Kidney epithelial cell (primary cell): ENCODE measurements around the gene TNS2. TPM values are rescaled to one million over a fixed set of nuclear protein-coding genes. Genes with fewer than 3 reads are reported as not detected.

ENCODE experiments used
- DNase-seq: peaks from one replicate; pipeline ENCODE4 v3.0.0-alpha.2; 2010; ENCODE audit warnings: low read depth
- H3K27me3 ChIP-seq: 2 replicates; pipeline ENCODE4 v1.6.0; 2011; ENCODE audit warnings: low read length; ENCODE audit not compliant: control insufficient read depth, insufficient read depth
- H3K36me3 ChIP-seq: 2 replicates; pipeline ENCODE4 v1.5.1; 2011; ENCODE audit warnings: low read length; ENCODE audit not compliant: control insufficient read depth, insufficient read depth
- H3K4me3 ChIP-seq: 2 replicates; pipeline ENCODE4 v1.5.1; 2011; ENCODE audit warnings: low read depth, mild to moderate bottlenecking, control low read depth, low read length
- CTCF ChIP-seq: IDR thresholded peaks from 2 replicates; pipeline ENCODE4 v1.5.1; 2011; ENCODE audit warnings: mild to moderate bottlenecking, moderate library complexity, low read length, control low read depth, inconsistent platforms; ENCODE audit not compliant: insufficient read depth, poor library complexity, severe bottlenecking
- total RNA-seq: library from RNA; depleted of rRNA; stranded (reverse); fragments of >200 nt; gene quantifications from 2 replicates; pipeline ENCODE4 v1.2.3, GENCODE V29; 2015

The TNS2 gene
- total RNA-seq, 1 donor from 2014 or later: 3.8 TPM

- no peak for DNase-seq
- Histone ChIP-seq H3K27me3 (no peaks in the 10 kb centered on the region), H3K36me3 (no peaks in the 10 kb centered on the region), H3K4me3 (no peak overlapping the region)
- no peak for TF ChIP-seq CTCF
These were observed 6.4 kb downstream of the TNS2 start for GRCh38 chr12:53056296-53056695.

GRCh38 chr12:53056901-53057300 lies 7.0 kb downstream of the TNS2 start:
- H3K27me3 ChIP-seq: no peaks in the 10 kb centered on the region
- no peak for TF ChIP-seq CTCF
- H3K4me3 ChIP-seq: no peak overlapping the region
- no peak for DNase-seq
- H3K36me3 ChIP-seq: no peaks in the 10 kb centered on the region

GRCh38 chr12:53057816-53058500 lies 8.1 kb downstream of the TNS2 start:
- no peaks in the 10 kb centered on the region for H3K36me3 ChIP-seq

GRCh38 chr12:53058674-53059433 lies 9.0 kb downstream of the TNS2 start:
- H3K36me3 ChIP-seq: no peaks in the 10 kb centered on the region
- H3K4me3 ChIP-seq: no peak overlapping the region
- no peak for DNase-seq
- H3K27me3 ChIP-seq: no peaks in the 10 kb centered on the region
- no peak for TF ChIP-seq CTCF

More at GRCh38 chr12:53057816-53058500, 8.1 kb downstream of the TNS2 start:
- TF ChIP-seq CTCF: no peak
- H3K4me3 ChIP-seq: no peak overlapping the region
- H3K27me3 ChIP-seq: no peaks in the 10 kb centered on the region
- no peak for DNase-seq

GRCh38 chr12:53059434-53060063 lies 9.7 kb downstream of the TNS2 start:
- no peaks in the 10 kb centered on the region for H3K36me3 ChIP-seq
- H3K4me3 ChIP-seq: no peak overlapping the region
- no peak for TF ChIP-seq CTCF
- no peak for DNase-seq
- H3K27me3 ChIP-seq: no peaks in the 10 kb centered on the region
